Breast epithelium (tissue), 4 donors: ENCODE measurements around the gene PDZRN3. TPM values are rescaled to one million over a fixed set of nuclear protein-coding genes. Genes with fewer than 3 reads are reported as not detected.

Experiments
- DNase-seq, 2 donors: peaks; one replicate each; pipeline ENCODE4 v3.0.0-alpha.2; 2019; ENCODE audit warnings: low spot score in 2 of 2
- H3K27ac ChIP-seq, 2 donors: fragments of 200-600 bp; sonication (generic) in 1 of 2; one replicate each; pipeline ENCODE4 v1.5.1; 2016 to 2019; ENCODE audit warnings: mild to moderate bottlenecking in 1 of 2
- H3K27me3 ChIP-seq, 2 donors: fragments of 200-600 bp; sonication (generic) in 1 of 2; one replicate each; pipeline versions ENCODE4 v1.5.1 to v1.6.0; 2017 to 2019; ENCODE audit warnings: control low read depth in 1 of 2, mild to moderate bottlenecking in 1 of 2
- H3K36me3 ChIP-seq: fragments of 200-600 bp; one replicate; pipeline ENCODE4 v1.5.1; 2019
- H3K4me1 ChIP-seq, 2 donors: fragments of 200-600 bp; sonication (generic); one replicate each; pipeline ENCODE4 v1.5.1; 2016 to 2019; ENCODE audit warnings: control low read depth in 1 of 2
- H3K4me3 ChIP-seq, 3 donors: fragments of 200-600 bp; sonication (generic); 1 replicate in 2 of 3; 2 replicates in 1 of 3; pipeline ENCODE4 v1.5.1; 2016 to 2019; ENCODE audit warnings: mild to moderate bottlenecking in 3 of 3, moderate library complexity in 2 of 3
- H3K9me3 ChIP-seq, 2 donors: fragments of 200-600 bp; sonication (generic) in 1 of 2; one replicate each; pipeline ENCODE4 v1.5.1; 2016 to 2019; ENCODE audit warnings: control low read depth in 1 of 2
- CTCF ChIP-seq, 3 donors: fragments of 450-650 bp; IDR thresholded peaks; one replicate each; pipeline ENCODE4 v1.5.1; 2016 to 2017; ENCODE audit warnings: antibody characterized with exemption in 3 of 3, mild to moderate bottlenecking in 3 of 3, moderate library complexity in 3 of 3
- POLR2A ChIP-seq: fragments of 450-650 bp; IDR thresholded peaks from one replicate; pipeline ENCODE4 v1.6.1; 2016; ENCODE audit warnings: antibody characterized with exemption, mild to moderate bottlenecking, moderate library complexity
- POLR2AphosphoS5 ChIP-seq, 3 donors: sonication (generic); formaldehyde crosslinking; IDR thresholded peaks; one replicate each; pipeline ENCODE4 v1.6.1; 2017; ENCODE audit warnings: antibody characterized with exemption in 3 of 3
- intact Hi-C: fragments of 100-400 bp; cut with DNase I; formaldehyde crosslinking; loops from one replicate; pipeline ENCODE4 v1.15.1; 2023; ENCODE audit warnings: low total_unique reads
- total RNA-seq, 3 donors: library from RNA; depleted of rRNA; stranded (reverse); fragments of >200 nt; gene quantifications; one replicate each; pipeline ENCODE4 v1.1.0, GENCODE V29; 2016

Gene PDZRN3
- total RNA-seq, 3 donors from 2014 or later: 36.0 to 79.6 (median 37.6) TPM

- Histone ChIP-seq H3K27me3 (no peaks in the 10 kb centered on the region), H3K4me1 (no peaks in the 10 kb centered on the region), H3K9me3 (no peaks in the 10 kb centered on the region), H3K4me3 (no peak overlapping the region), H3K36me3 (no peaks in the 10 kb centered on the region), H3K27ac (no peak overlapping the region)
- DNase-seq: no peak
- no peak for TF ChIP-seq CTCF (IDR thresholded peaks at IDR 0.05)
- TF ChIP-seq POLR2A: no peak
- TF ChIP-seq POLR2AphosphoS5 (IDR thresholded peaks at IDR 0.05): no peak
- intact Hi-C loops: no loop called here
Observed at GRCh38 chr3:73363093-73363492, 261.6 kb downstream of the PDZRN3 start.

- no peaks in the 10 kb centered on the region for H3K27me3 ChIP-seq
- DNase-seq: no peak
Observed at GRCh38 chr3:73361591-73361990, 263.1 kb downstream of the PDZRN3 start.

GRCh38 chr3:73353649-73354217 lies 271.0 kb downstream of the PDZRN3 start:
- no peak for DNase-seq
- Histone ChIP-seq H3K4me1 (no peaks in the 10 kb centered on the region), H3K4me3 (no peak overlapping the region), H3K27me3 (no peaks in the 10 kb centered on the region), H3K27ac (no peak overlapping the region), H3K9me3 (no peaks in the 10 kb centered on the region), H3K36me3 (no peaks in the 10 kb centered on the region)
- no peak for TF ChIP-seq POLR2AphosphoS5 (IDR thresholded peaks at IDR 0.05)
- TF ChIP-seq POLR2A: no peak
- TF ChIP-seq CTCF (IDR thresholded peaks at IDR 0.05): no peak
- intact Hi-C loops: no loop called here

More at GRCh38 chr3:73361591-73361990, 263.1 kb downstream of the PDZRN3 start:
- intact Hi-C loops: no loop called here
- Histone ChIP-seq H3K4me1 (no peaks in the 10 kb centered on the region), H3K36me3 (no peaks in the 10 kb centered on the region), H3K4me3 (no peak overlapping the region), H3K9me3 (no peaks in the 10 kb centered on the region), H3K27ac (no peak overlapping the region)
- TF ChIP-seq CTCF (IDR thresholded peaks at IDR 0.05) (no peak), POLR2AphosphoS5 (IDR thresholded peaks at IDR 0.05) (no peak), POLR2A (no peak)

- Histone ChIP-seq H3K27me3 (no peaks in the 10 kb centered on the region), H3K4me3 (no peak overlapping the region), H3K4me1 (no peaks in the 10 kb centered on the region), H3K27ac (no peak overlapping the region), H3K9me3 (no peaks in the 10 kb centered on the region), H3K36me3 (no peaks in the 10 kb centered on the region)
- no peak for DNase-seq
- intact Hi-C loops: no loop called here
- TF ChIP-seq POLR2A (no peak), CTCF (IDR thresholded peaks at IDR 0.05) (no peak), POLR2AphosphoS5 (IDR thresholded peaks at IDR 0.05) (no peak)
Observed at GRCh38 chr3:73352841-73353645, 271.7 kb downstream of the PDZRN3 start.

- intact Hi-C loops: no loop called here
- Histone ChIP-seq H3K27me3 (no peaks in the 10 kb centered on the region), H3K27ac (no peak overlapping the region), H3K9me3 (no peaks in the 10 kb centered on the region), H3K4me1 (no peaks in the 10 kb centered on the region), H3K36me3 (no peaks in the 10 kb centered on the region), H3K4me3 (peak overlapping the region in 2 of 3 donors; percentile 3 to 22)
- TF ChIP-seq POLR2AphosphoS5 (IDR thresholded peaks at IDR 0.05) (no peak), CTCF (IDR thresholded peaks at IDR 0.05) (no peak), POLR2A (no peak)
- DNase-seq: no peak
Observed at GRCh38 chr3:73351423-73352071, 273.2 kb downstream of the PDZRN3 start.
